RCC 7860 (cell line): ENCODE measurements around the gene IL4I1.
"Not testable (repeated sequence)": the region's sequence is repeated elsewhere in the genome, so short reads cannot be mapped to it uniquely, and the experiment has no call there.

Source experiments
- DNase-seq: peaks from one replicate; pipeline ENCODE4 v3.0.0-alpha.2; 2015; ENCODE audit warnings: low spot score
- FAIRE-seq: peaks from 2 replicates; lab custom pipeline; 2012; peaks lifted over from hg19 to GRCh38; lab: Jason Lieb, UNC

Gene IL4I1

GRCh38 chr19:49924881-49925210, 28.2 kb upstream of the IL4I1 start:
- not testable (repeated sequence) for FAIRE-seq, DNase-seq

- no peak for FAIRE-seq
- DNase-seq = no peak
These were observed 27.6 kb upstream of the IL4I1 start for GRCh38 chr19:49924004-49924880.

GRCh38 chr19:49923055-49924003, 26.6 kb upstream of the IL4I1 start:
- FAIRE-seq (no peak), DNase-seq (no peak)

- peak; percentile 60 for DNase-seq
- FAIRE-seq = no peak
These were observed 25.4 kb upstream of the IL4I1 start for GRCh38 chr19:49921871-49922795.

- FAIRE-seq (no peak), DNase-seq (no peak)
These were observed 24.1 kb upstream of the IL4I1 start for GRCh38 chr19:49920624-49921363.

GRCh38 chr19:49918089-49918488, 21.4 kb upstream of the IL4I1 start:
- DNase-seq (no peak), FAIRE-seq (no peak)

- FAIRE-seq (no peak), DNase-seq (no peak)
These were observed 20.4 kb upstream of the IL4I1 start for GRCh38 chr19:49916839-49917733.

GRCh38 chr19:49915271-49915670, 18.6 kb upstream of the IL4I1 start:
- no peak for FAIRE-seq
- no peak for DNase-seq

- FAIRE-seq (no peak), DNase-seq (no peak)
These were observed 17.0 kb upstream of the IL4I1 start for GRCh38 chr19:49913720-49914119.

GRCh38 chr19:49912965-49913685, 16.4 kb upstream of the IL4I1 start:
- no peak for FAIRE-seq

GRCh38 chr19:49911381-49912145, 14.9 kb upstream of the IL4I1 start:
- FAIRE-seq = no peak
- DNase-seq = no peak

More at GRCh38 chr19:49912965-49913685, 16.4 kb upstream of the IL4I1 start:
- no peak for DNase-seq

GRCh38 chr19:49910179-49910578, 13.5 kb upstream of the IL4I1 start:
- no peak for DNase-seq
- FAIRE-seq = no peak

GRCh38 chr19:49908480-49909420, 12.1 kb upstream of the IL4I1 start:
- no peak for FAIRE-seq
- DNase-seq = no peak

- FAIRE-seq = no peak
These were observed 11.2 kb upstream of the IL4I1 start for GRCh38 chr19:49907745-49908446.

GRCh38 chr19:49906879-49907564, 10.3 kb upstream of the IL4I1 start:
- FAIRE-seq = no peak
- no peak for DNase-seq

More at GRCh38 chr19:49907745-49908446, 11.2 kb upstream of the IL4I1 start:
- no peak for DNase-seq
